ENCODE results near the gene ITGA11.

ITGA11 gene

GRCh38 chr15:68316061-68316804, 115.7 kb downstream of the ITGA11 start:
- no peak overlapping the region for H3K4me3 ChIP-seq (ENCODE audit: low read depth, low read length)

DNA sequence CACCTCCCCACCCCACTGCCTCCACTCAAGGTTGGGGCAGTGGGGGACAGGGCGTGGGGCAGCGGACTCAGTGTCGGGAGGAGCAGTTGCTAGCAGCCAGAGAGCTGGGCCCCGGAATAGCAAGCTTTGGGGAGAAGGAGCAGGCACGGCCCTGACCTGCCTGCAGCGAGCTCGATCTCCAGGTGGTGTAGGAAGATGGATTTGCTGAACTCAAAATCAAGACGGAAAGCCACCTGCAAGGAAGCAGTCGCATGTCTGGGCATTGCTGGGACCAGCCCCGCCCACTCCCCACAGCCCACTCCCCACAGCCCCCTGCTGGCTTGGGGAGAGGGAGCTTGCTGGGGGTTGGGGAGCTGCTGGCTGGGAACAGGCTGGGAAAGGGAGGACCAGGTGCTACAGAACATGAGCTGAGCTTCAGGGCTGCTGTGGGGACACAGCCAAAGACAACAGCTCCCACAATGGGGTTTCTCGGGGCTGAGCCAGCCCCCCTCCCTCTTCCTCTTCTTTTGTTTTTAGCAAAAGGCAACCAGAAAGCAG, 116.4 kb downstream of the ITGA11 start:
- H3K4me3 ChIP-seq (ENCODE audit: low read depth, low read length): no peak overlapping the region

- no peak overlapping the region for H3K4me3 ChIP-seq (ENCODE audit: low read depth, low read length)
Observed at GRCh38 chr15:68315035-68315434, 116.9 kb downstream of the ITGA11 start.

- no peak overlapping the region for H3K4me3 ChIP-seq (ENCODE audit: low read depth, low read length)
Observed at GRCh38 chr15:68314563-68314962, 117.4 kb downstream of the ITGA11 start.

- no peak overlapping the region for H3K4me3 ChIP-seq (ENCODE audit: low read depth, low read length)
Observed at GRCh38 chr15:68313501-68314410, 118.2 kb downstream of the ITGA11 start.

DNA sequence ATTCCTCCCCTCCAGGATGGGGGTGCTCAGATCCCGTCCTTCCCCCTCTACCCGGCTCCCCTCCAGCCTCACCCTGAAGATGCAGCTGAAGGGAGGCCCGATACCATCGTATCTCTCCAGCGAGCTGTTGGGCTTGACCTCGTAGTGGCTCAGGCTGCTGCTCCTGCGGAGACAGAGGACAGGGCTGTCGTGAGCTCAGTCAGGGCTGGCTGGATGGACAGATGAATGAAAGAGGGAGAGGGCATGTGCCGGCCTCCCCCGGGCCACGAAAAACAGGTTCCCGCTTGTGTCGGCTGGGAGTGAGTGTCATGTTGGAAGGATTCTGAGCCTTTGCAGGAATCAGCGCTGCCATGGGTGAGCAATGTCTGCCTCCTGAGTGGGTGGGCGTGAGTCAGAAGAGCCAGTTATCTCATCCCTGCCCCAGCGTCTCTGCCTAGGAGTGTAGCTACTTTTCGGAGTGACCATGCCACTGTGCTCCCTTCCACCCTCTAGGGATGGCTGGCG, 119.2 kb downstream of the ITGA11 start:
- no peak overlapping the region for H3K4me3 ChIP-seq (ENCODE audit: low read depth, low read length)

GRCh38 chr15:68311859-68312557, 120.0 kb downstream of the ITGA11 start:
- no peak overlapping the region for H3K4me3 ChIP-seq (ENCODE audit: low read depth, low read length)

DNA sequence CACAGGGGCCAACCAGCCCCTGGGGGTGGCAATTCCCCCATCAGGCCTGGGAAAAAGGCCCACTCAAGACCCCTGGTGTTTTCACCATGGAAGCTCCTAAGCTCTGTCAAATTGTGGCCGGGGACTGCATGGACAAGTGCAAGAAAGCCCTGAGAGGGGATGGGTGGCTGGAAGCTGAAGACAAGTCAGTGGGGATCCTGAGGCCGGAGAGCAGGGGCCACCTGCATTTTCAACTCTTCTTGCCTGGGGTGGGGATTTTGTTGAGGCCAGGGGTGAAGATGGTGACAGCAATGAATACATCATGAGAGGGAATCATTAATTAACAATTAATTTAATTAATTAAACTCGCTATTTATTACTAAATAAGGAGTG, 120.5 kb downstream of the ITGA11 start:
- H3K4me3 ChIP-seq (ENCODE audit: low read depth, low read length): no peak overlapping the region

DNA sequence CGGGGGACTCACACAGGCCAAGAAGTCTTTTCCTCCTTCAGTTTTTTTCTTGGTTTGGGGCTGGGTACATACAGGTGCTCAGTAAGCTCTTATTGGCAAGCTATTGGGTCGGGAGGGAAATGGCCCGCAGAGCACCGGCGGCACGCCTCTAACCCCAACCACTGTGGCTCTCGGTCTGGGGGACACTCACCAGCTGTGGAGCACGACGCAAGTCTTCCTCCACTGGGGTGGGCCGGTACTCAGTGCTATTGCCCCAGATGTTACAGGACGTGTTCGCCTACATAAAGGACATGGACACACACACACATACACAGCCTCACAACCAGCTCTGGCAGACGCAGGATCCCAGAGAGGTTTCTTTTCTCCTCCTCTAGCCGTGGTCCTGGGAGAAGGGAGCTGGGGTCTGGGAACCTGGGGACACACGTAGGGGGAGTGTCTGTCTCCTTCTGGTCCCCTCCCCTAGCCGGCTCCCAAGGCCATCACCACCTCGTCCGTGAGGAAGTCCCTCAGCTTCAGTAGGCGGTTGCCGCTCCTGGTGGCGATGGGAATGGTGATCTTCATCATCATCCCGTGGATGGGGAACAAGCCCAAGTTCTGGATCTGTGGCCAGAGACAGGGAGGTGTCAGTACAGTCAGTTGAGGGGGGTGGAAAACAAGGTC, 121.0 kb downstream of the ITGA11 start:
- H3K4me3 ChIP-seq (ENCODE audit: low read depth, low read length): no peak overlapping the region

DNA sequence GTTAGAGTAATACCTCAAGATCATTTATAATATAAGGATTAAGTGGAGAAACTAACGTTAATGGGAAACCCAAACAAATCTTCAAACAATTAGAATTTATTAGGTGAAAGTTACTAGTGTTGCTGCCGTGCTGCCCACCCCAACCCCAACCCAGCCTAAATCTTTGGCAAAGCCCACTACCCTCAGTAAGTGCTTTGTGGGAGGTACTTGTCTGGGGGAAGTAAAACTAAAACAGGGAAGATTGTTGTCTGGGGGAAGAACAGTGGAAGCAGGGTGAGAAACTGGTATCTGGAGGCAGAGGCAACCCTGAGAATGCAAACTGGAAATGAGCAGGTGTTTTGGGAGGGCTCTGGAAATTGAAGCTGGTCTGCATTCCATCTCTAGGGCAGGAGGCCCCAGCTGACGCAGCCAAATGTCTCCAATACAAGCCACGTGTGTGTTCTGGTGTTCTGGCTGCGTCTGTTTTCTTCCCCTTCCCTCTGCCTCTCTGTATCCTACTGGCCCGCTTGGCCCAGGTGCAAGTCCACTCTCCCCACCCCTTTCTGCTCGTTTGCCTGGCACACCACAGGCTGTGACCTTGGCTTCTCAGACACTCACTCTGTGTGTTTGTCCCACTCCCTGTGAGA, 121.7 kb downstream of the ITGA11 start:
- H3K4me3 ChIP-seq (ENCODE audit: low read depth, low read length): no peak overlapping the region

GRCh38 chr15:68309024-68309423, 122.9 kb downstream of the ITGA11 start:
- no peak overlapping the region for H3K4me3 ChIP-seq (ENCODE audit: low read depth, low read length)

DNA sequence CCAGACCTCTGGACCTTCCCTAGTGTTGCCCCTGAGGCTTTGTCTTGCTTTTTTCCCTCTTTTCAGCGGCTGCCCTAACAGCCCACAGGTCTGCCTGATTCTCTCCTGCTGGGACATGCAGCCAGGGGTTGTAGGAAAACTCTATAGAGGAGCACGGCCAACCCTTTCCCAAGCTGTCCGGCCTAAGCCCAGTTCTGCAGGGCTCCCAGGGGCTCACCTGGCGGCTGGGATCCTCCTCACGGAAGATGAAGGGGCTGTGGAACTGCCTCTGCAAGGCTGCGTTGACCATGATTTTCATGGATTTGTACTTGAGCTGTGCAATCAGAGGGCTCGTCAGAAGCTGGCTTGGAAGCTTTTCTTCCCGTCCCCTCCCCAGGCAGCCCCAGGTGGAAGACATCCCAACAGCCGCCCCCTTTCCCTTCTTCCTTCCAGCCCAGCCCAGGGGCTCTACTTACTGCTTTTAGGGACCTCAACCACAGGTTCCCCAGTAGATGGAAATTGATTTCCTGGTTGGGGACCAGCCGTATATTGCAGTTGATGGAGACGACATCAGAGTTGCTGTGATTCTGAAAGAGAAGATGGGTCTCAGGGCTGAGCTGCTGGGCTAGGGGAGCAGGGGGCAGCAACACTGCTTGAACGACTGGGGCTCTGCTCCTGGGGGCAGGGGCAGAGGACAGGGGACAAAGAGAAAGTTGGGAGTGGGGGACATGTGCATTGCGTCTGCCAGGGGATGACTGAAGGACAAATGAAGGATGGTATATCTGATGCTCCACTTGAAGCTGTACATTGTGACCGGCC, 124.6 kb downstream of the ITGA11 start:
- no peak overlapping the region for H3K4me3 ChIP-seq (ENCODE audit: low read depth, low read length)

- no peak overlapping the region for H3K4me3 ChIP-seq (ENCODE audit: low read depth, low read length)
Observed at GRCh38 chr15:68305420-68305871, 126.5 kb downstream of the ITGA11 start.

DNA sequence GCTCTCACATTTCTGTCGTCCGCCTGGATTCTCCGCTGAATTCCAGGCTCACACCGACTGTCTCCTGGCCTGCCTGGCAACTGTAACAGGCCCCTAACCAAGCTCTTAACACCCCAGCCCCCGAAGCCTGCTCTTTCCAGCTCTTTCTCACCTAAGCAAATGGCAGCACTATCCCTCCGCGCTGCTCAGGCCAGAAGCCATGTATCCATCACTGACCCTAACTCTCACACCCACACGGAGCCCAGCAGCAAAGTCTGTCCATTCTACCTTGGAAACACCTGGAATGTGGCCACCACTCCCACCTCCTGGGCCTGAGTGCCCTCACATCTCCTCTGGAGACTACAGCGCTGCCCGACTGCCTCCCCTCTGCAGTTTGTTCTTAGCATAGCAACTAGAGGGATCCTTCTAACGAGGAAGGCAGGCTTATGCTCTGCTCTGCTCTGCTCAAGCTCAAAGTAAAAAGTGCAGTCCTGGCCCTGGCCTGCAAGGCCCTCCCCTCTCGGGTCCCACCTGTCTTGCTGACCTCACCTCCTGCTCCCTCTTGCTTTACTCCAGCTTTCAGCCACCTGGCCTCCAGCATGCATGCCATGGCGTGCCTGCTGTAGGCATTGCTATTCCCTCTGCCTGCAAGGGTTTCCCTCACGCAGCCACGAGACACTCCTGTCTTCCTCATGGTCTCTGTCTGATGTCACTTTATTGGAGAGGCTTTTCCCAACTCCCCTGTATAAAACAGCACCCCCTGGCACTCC, 127.2 kb downstream of the ITGA11 start:
- no peak overlapping the region for H3K4me3 ChIP-seq (ENCODE audit: low read depth, low read length)

DNA sequence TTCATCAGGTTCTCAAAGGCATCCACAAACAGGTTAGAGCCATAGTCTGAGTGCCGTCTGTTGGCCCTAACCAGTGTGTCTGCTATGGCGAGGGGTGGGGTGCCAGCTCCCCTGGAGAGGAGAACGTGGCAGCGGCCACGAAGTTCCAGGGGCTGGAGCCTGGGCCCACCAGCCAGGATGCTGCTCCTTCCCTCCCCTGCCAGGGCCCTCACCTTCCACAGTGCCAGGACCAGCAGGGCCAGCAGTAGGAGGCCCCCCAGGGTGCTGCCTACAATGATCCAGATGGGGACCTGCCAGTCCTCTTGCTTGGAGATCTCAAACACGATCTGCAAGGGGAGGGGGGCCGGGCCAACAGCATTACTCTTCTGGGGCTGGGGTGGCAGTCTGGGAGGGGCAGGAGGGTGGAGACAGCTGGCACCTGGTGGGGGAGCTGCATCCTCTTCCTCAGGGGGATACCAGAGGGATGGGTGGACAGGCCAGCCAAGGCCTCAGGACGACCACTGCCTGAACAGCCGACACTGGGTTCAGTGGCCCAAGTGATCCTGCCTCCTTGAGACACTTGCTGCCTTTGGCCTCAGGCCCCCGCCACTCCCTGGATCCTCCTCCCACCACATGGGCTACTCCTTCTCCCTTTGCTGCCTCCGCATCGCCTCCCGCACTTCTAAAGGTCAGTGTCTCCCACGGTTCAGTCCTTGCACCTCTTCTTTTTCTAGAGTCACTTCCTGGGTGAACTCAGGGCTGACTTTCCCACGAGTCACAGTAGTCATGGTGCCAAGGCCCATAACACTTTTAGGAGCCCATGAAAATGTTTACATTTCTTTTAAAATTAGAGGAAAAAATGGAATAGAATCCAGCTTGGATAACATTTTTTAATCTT, 128.2 kb downstream of the ITGA11 start:
- H3K4me3 ChIP-seq (ENCODE audit: low read depth, low read length): no peak overlapping the region

GRCh38 chr15:68303134-68303533, 128.8 kb downstream of the ITGA11 start:
- H3K4me3 ChIP-seq (ENCODE audit: low read depth, low read length): no peak overlapping the region

DNA sequence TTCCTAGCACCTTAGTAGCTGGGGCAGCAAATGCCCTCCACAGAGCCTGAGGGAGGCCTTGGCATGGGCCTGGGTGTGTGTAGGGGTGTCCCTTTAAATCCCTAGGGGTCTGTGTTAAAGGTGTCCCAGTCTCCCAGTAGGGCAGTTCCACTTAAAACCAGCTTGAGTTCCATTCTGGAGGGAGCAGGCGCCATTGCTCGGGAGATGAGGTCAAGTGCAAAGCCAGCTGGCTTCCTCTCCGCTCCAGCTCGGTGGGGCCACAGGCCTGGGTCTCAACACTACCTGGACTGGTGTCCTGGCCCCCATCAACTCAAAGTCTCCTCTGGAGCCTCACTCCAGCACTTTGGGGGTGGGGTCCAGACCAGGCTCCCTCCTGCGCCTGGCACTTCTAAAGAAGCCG, 129.2 kb downstream of the ITGA11 start:
- H3K4me3 ChIP-seq (ENCODE audit: low read depth, low read length): no peak overlapping the region

DNA sequence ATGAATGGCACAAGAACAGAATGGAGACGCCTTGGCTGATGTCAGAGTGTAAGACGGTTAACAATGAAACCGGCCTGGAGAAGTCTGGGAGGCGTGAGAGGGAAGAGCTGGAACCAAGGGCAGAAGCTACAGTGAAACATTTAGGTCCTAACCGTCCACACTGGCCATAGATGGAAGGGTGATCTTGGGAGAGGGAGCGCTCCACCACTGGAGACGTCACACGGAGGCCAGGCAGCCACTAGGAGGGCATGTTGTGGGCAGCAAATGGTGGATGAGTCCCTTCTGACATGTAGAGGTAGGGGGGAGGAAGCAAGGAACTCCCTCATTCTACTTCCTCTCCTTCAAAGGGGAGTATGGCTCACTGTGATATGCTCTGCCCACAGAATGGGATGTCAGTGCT, 130.7 kb downstream of the ITGA11 start:
- no peak overlapping the region for H3K4me3 ChIP-seq (ENCODE audit: low read depth, low read length)

Data from iPS-11a (cell line).